GM12872 (cell line): ENCODE data around the gene STPG2.

Source experiments
- CTCF ChIP-seq: IDR thresholded peaks from 3 replicates; pipeline ENCODE4 v1.5.1; 2011; ENCODE audit warnings: low read depth, mild to moderate bottlenecking, low read length, moderate library complexity; ENCODE audit not compliant: insufficient read depth

STPG2 gene

DNA sequence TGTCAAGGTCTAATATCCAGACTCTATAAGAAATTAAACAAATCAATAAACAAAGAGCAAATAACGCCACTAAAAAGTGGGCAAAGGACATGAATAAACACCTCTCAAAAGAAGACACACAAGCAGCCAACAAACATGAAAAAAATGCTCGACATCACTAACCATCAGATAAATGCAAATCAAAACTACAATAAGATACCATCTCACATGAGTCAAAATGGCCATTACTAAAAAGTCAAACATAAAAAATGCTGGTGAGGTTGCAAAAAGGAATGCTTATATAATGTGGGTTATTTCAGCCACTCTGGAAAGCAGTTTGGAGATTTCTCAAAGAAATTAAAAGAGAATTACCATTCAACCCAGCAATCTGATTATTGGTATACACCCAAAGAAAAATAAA is 481.1 kb downstream of the STPG2 start:
- TF ChIP-seq CTCF: no peak

DNA sequence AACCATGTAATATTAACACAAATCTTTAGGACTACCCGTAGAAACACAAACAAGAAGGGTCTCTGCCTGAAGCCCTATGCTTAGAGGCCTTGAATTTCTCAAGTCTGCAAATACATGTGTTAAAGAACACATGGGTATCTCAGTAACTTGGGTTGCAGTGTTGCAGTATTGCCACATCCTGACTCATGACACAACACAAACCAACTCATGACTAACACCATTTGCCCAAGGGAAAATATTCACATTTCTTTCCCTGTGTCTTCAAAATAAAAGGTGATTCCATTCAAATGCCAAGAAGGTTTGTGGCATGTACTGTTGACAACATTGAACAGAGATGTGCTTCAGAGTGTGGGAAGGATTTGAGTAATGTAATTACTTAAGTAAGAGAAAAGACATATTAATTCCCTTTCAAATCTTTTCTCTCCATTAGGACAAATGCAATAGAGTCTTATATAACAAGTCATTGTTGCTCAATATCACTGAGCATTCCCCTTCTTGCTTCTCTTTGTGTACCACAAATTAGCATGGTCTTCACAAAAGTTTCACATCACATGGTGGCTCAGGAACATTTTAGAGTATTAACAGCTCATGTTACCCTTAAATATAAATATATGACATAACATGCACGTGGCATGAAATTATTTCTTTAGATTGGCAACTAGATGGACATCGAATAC is 487.1 kb downstream of the STPG2 start:
- no peak for TF ChIP-seq CTCF

- TF ChIP-seq CTCF: no peak
Observed at GRCh38 chr4:97653701-97654100, 489.6 kb downstream of the STPG2 start.

- no peak for TF ChIP-seq CTCF
Observed at GRCh38 chr4:97646997-97647396, 496.3 kb downstream of the STPG2 start.

- no peak for TF ChIP-seq CTCF
Observed at GRCh38 chr4:97645071-97645821, 498.0 kb downstream of the STPG2 start.

DNA sequence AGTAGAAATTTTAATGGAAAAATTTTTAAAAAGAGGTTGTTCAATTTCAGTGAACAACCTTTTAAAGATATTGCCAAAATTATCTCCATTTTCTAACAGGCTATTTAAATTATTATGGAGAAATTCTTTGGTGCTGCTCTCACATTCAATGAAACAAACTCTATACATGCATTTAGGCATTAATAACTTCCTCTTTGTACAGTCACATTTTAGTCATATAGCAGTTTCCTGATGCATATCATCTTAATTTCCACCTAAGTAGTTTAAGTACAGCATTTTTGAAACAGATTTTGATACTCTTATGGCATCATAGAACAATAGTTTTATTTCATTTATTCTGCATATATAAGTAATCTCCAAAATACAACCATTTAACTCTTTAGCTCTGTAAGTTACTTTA is 500.1 kb downstream of the STPG2 start:
- no peak for TF ChIP-seq CTCF

GRCh38 chr4:97639961-97640360 is 503.3 kb downstream of the STPG2 start:
- TF ChIP-seq CTCF: no peak
